Thoracic aorta (tissue), 2 donors: Measurements from ENCODE around the gene GIMAP2. TPM values are rescaled to one million over a fixed set of nuclear protein-coding genes. Genes with fewer than 3 reads are reported as not detected.
A peak's percentile ranks its signal among the peaks of the same experiment; 100 is the strongest.

Experiments used
- ATAC-seq: fragments of 150-250 bp; one replicate; pipeline ENCODE4 v1.8.0; 2017; ENCODE audit warnings: low read depth; ENCODE audit not compliant: insufficient number of reproducible peaks, low FRiP score
- DNase-seq: peaks from one replicate; pipeline ENCODE4 v3.0.0-alpha.2; 2020; ENCODE audit warnings: low spot score
- H3K27ac ChIP-seq, 2 donors: fragments of 200-600 bp; sonication (generic); 1 replicate in 1 of 2; 2 replicates in 1 of 2; pipeline ENCODE4 v1.5.1; 2016; ENCODE audit warnings: mild to moderate bottlenecking in 2 of 2, moderate library complexity in 2 of 2
- H3K27me3 ChIP-seq: fragments of 200-600 bp; sonication (generic); replicated peaks from 2 replicates; pipeline ENCODE4 v1.6.0; 2016; ENCODE audit warnings: mild to moderate bottlenecking; ENCODE audit not compliant: insufficient read depth
- H3K36me3 ChIP-seq: fragments of 200-600 bp; sonication (generic); one replicate; pipeline ENCODE4 v1.5.1; 2016
- H3K4me1 ChIP-seq, 2 donors: fragments of 200-600 bp; sonication (generic); 1 replicate in 1 of 2; 2 replicates in 1 of 2; pipeline versions ENCODE4 v1.5.1 to v1.6.0; 2016; ENCODE audit warnings: low read depth in 2 of 2, mild to moderate bottlenecking in 1 of 2; ENCODE audit not compliant: control insufficient read depth in 1 of 2
- H3K4me3 ChIP-seq: fragments of 200-600 bp; sonication (generic); 2 replicates; pipeline ENCODE4 v1.5.1; 2016; ENCODE audit warnings: mild to moderate bottlenecking
- H3K9me3 ChIP-seq: fragments of 200-600 bp; sonication (generic); 2 replicates; pipeline ENCODE4 v1.5.1; 2016
- total RNA-seq, 2 donors: library from RNA; depleted of rRNA; stranded (reverse); fragments of >200 nt; gene quantifications; one replicate each; pipeline versions ENCODE4 v1.1.0 to v1.2.3, GENCODE V29; 2016
- TF ChIP-seq, protein P1 (sequence below): fragments of 200-600 bp; sonication (generic); IDR thresholded peaks from one replicate; pipeline ENCODE4 v1.5.1; 2019; ENCODE audit warnings: antibody characterized with exemption

The GIMAP2 gene
- total RNA-seq: 10 to 100 TPM in 1 of 2 donors, 1 to 10 TPM in 1; 5.9 to 18.0 TPM

DNA sequence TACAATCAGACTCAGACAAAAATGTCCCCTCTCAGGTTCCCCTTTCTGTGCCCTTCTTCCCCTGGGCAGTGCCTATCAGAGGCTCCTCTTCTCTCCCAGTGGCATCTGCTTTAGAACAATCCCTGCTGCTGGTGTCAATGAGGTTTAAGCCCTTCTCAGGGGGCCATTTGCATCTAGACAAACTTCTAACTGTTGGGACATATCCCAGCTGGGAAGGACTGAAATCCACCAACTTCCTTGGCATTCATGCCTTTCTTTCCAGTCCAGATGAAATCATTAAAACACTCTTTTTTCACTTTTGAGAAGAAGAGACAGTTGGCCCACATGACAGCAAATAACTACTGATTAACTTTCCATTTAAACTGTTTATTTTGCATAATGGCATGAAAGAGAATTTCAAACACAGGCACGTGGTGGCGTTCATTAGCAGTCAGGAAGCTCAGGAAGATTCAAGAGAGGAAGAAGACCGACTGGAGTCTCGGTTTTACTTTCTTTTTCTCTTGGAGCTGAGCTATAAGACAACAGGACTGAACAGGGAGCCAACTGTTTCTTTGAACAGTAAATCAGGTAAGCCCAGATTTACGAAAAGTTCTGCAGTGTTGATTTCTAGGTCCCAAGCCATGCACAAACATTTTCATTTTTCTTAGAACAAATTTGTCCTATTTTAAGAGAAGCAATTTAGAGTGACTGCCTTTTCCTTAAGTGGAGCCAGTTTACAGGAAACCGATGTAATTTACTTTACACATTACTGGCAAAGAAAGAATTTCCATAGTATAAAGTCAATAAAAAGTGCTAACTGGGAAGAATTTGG lies at the start of gene GIMAP2:
GIMAP2 (plus strand) TSS at position 488 of the 811 bp plus-strand sequence. CDS start 1,354 bp downstream, outside the sequence.
- H3K27ac ChIP-seq: peak within 1 kb of the TSS in 1 of 2 donors; percentile 43
- H3K9me3 ChIP-seq: no peaks in the 10 kb centered on the region
- no peak for ATAC-seq
- H3K27me3 ChIP-seq: no peaks in the 10 kb centered on the region
- H3K4me3 ChIP-seq: peak within 1 kb of the TSS; percentile 68
- H3K4me1 ChIP-seq: no peaks in the 10 kb centered on the region
- no peaks in the 10 kb centered on the region for H3K36me3 ChIP-seq
- no peak for DNase-seq
- TF ChIP-seq, protein P1, sequence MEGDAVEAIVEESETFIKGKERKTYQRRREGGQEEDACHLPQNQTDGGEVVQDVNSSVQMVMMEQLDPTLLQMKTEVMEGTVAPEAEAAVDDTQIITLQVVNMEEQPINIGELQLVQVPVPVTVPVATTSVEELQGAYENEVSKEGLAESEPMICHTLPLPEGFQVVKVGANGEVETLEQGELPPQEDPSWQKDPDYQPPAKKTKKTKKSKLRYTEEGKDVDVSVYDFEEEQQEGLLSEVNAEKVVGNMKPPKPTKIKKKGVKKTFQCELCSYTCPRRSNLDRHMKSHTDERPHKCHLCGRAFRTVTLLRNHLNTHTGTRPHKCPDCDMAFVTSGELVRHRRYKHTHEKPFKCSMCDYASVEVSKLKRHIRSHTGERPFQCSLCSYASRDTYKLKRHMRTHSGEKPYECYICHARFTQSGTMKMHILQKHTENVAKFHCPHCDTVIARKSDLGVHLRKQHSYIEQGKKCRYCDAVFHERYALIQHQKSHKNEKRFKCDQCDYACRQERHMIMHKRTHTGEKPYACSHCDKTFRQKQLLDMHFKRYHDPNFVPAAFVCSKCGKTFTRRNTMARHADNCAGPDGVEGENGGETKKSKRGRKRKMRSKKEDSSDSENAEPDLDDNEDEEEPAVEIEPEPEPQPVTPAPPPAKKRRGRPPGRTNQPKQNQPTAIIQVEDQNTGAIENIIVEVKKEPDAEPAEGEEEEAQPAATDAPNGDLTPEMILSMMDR: no peak

DNA sequence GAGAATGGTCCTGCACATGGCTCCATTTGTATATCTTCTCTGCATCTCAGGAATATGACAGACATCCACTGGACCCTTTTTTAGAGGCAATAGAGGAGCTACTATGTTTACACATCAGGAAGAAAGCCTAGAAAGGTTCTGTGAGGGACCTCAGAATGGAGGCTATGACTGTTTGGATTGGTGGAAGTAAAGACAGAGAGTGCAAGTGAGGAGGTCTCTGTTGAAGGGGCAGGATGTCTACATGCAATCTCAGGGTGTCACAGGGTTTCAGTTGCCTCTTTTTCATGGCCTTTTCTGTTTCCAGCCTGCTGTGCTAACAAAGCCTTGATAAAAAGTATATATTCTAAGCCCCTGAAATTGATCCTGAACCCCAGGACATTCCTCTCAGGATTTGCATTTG lies 43.7 kb upstream of the GIMAP2 start:
- no peak for DNase-seq
- Histone ChIP-seq H3K4me3 (no peak overlapping the region), H3K27me3 (no peaks in the 10 kb centered on the region), H3K9me3 (peaks cover 4% of the 10 kb centered on the region), H3K27ac (no peak overlapping the region), H3K4me1 (no peaks in the 10 kb centered on the region), H3K36me3 (no peaks in the 10 kb centered on the region)
- TF ChIP-seq, protein P1: no peak
- ATAC-seq: no peak

DNA sequence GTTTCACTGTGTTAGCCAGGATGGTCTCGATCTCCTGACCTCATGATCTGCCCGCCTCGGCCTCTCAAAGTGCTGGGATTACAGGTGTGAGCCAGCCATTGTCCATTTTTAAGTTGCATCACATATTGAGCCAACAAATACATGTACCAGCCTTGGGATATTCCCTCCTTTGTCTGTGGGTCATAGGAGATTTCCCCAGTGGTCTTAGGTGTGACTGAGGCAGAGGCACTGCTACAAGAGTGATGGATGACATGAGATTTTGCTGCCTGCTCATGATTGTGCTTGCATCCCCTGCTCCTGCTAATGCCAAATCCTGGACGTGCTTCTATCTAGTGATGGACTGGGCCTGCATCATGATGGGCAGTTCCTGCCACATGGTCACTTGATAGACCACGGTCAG lies 42.6 kb upstream of the GIMAP2 start:
- DNase-seq: no peak
- H3K27ac ChIP-seq: no peak overlapping the region
- no peaks in the 10 kb centered on the region for H3K27me3 ChIP-seq
- ATAC-seq: no peak
- H3K36me3 ChIP-seq: no peaks in the 10 kb centered on the region
- no peak overlapping the region for H3K4me3 ChIP-seq
- H3K4me1 ChIP-seq: no peaks in the 10 kb centered on the region
- peaks cover 4% of the 10 kb centered on the region for H3K9me3 ChIP-seq
- TF ChIP-seq, protein P1: no peak

DNA sequence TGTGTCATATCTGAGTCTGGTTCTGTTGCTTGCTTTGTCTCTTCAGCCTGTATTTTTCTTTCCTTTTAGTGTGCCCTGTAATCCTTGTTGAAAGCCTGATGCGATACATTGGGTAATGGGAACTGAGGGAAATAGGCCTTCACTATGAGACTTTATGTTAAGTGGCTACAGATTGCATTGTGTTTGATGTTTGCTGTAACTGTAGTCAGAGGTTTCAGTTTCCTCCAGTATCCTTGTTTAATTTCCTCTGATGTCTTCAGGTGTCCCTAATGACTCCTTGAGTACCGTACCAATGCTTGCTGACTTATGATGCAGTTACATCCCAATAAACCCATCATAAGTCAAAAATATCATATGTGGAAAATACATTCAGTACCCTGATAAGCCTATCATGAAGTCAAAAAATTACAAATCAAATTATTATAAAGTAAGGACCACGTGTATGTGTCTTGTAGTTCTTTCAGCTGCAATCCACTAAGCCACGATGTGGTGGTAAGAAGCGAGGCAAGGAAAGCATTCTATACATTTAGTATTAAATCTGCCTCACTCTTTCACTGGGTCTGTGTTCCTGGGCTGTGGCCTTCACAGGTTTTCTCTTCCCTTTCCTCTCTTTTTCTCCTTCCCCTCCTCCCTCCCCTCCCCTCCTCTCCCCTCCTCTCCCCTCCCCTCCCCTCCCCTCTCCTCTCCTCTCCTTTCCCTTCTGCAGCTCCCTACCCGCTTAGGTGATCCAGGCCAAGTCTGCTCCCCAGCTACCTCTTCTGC lies 40.1 kb upstream of the GIMAP2 start:
- TF ChIP-seq, protein P1: no peak
- Histone ChIP-seq H3K4me1 (no peaks in the 10 kb centered on the region), H3K27me3 (no peaks in the 10 kb centered on the region), H3K27ac (no peak overlapping the region), H3K36me3 (no peaks in the 10 kb centered on the region), H3K9me3 (no peaks in the 10 kb centered on the region), H3K4me3 (no peak overlapping the region)
- no peak for DNase-seq
- no peak for ATAC-seq

DNA sequence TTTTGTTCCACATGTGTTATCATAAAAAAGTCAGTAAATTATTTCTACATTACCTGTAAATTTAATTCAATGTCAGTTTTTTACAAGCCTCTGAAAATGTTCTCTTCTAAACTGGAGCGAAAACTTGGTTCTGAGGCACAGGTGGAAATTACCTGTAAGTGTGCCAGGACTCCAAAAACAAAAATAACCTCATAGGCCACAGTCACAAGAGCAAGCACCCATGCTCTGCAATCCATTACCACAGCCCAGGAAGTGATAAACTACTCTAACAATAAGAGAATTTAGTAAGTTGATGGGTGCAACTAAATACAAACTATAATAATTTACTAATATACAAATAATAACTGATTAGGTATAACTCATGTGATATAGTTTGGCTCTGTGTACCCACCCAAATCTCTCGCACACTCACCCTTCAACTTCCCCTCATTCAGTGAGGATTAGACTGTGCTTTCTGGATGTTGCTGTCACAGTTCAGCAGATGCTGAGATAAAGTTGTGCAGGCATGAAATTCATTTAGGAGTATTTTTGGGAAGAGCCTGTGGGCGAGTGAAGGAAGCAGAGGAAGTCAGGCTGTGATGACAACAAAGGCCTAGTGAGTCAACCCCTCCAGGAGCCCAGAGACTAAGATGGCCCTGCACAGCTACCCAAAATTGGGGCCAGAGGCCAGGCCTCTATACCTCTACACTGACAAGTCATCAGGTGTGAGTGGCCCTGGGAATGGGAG lies 37.0 kb upstream of the GIMAP2 start:
- no peaks in the 10 kb centered on the region for H3K9me3 ChIP-seq
- H3K4me3 ChIP-seq: no peak overlapping the region
- no peak for DNase-seq
- H3K4me1 ChIP-seq: no peaks in the 10 kb centered on the region
- TF ChIP-seq, protein P1: no peak
- no peaks in the 10 kb centered on the region for H3K27me3 ChIP-seq
- ATAC-seq: no peak
- no peak overlapping the region for H3K27ac ChIP-seq
- no peaks in the 10 kb centered on the region for H3K36me3 ChIP-seq
